Vagina (tissue), 2 donors: ENCODE measurements around the gene ZNF689. TPM values are rescaled to one million over a fixed set of nuclear protein-coding genes. Genes with fewer than 3 reads are reported as not detected.

Experiments
- DNase-seq, 2 donors: peaks; one replicate each; pipeline ENCODE4 v3.0.0-alpha.2; 2017; ENCODE audit errors: extremely low spot score in 2 of 2
- H3K27ac ChIP-seq: fragments of 200-600 bp; sonication (generic); one replicate; pipeline ENCODE4 v1.5.1; 2019
- H3K27me3 ChIP-seq: fragments of 200-600 bp; sonication (generic); one replicate; pipeline ENCODE4 v1.5.1; 2019
- H3K36me3 ChIP-seq, 2 donors: fragments of 200-600 bp; sonication (generic); one replicate each; pipeline ENCODE4 v1.5.1; 2017 to 2019
- H3K4me1 ChIP-seq: fragments of 200-600 bp; sonication (generic); one replicate; pipeline ENCODE4 v1.5.1; 2019
- H3K4me3 ChIP-seq, 2 donors: fragments of 200-600 bp; sonication (generic); 1 replicate in 1 of 2; 2 replicates in 1 of 2; pipeline ENCODE4 v1.5.1; 2016 to 2019
- H3K9me3 ChIP-seq: fragments of 200-600 bp; sonication (generic); one replicate; pipeline ENCODE4 v1.5.1; 2019
- POLR2A ChIP-seq, 2 donors: fragments of 450-650 bp; IDR thresholded peaks; one replicate each; pipeline ENCODE4 v1.6.1; 2017; ENCODE audit warnings: antibody characterized with exemption in 2 of 2, mild to moderate bottlenecking in 2 of 2, moderate library complexity in 2 of 2
- POLR2AphosphoS5 ChIP-seq, 2 donors: sonication (generic); formaldehyde crosslinking; IDR thresholded peaks; one replicate each; pipeline ENCODE4 v1.9.0; 2017; ENCODE audit warnings: antibody characterized with exemption in 2 of 2, mild to moderate bottlenecking in 2 of 2, low read depth in 1 of 2; ENCODE audit not compliant: insufficient read depth in 1 of 2
- intact Hi-C: fragments of 100-400 bp; cut with DNase I; formaldehyde crosslinking; loops from one replicate; pipeline ENCODE4 v1.15.1; 2023
- total RNA-seq: library from RNA; depleted of rRNA; stranded (reverse); fragments of >200 nt; gene quantifications from one replicate; pipeline ENCODE4 v1.2.3, GENCODE V29; 2016
- TF ChIP-seq, protein P1 (sequence below), 3 experiments: fragments of 450-650 bp in 2 of 3; fragments of 200-600 bp in 1 of 3; sonication (generic) in 1 of 3; IDR thresholded peaks; one replicate each; pipeline ENCODE4 v1.5.1; 2017 to 2019; ENCODE audit warnings: antibody characterized with exemption in 3 of 3, mild to moderate bottlenecking in 2 of 3, moderate library complexity in 2 of 3

ZNF689 gene
- total RNA-seq, 1 donor from 2014 or later = 7.6 TPM

DNA sequence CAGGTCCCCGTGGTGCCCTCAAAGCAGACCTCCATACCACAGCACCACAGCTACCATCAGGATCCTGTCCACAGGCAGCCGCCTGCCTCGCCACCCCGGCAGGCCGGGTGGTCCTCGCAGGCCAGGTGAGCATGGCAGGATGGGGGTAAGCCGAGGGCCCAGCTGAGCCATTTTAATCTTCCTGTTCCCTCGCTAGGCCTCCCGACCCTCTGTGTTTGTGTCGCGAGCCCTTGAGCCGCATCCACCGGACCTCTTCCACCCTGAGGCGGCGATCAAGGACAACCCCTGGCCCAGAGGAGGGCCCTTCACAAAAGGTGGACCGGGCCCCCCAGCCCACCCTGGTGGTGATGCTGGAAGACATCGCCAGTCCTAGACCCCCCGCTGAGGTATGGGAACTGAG is 42.5 kb upstream of the ZNF689 start:
- Histone ChIP-seq H3K4me3 (no peak overlapping the region), H3K4me1 (peaks cover 35% of the 10 kb centered on the region), H3K27ac (no peak overlapping the region), H3K9me3 (no peaks in the 10 kb centered on the region), H3K36me3 (peaks cover 0 to 38% of the 10 kb centered on the region in 2 donors), H3K27me3 (no peaks in the 10 kb centered on the region)
- intact Hi-C loops = no loop called here
- no peak for DNase-seq
- TF ChIP-seq, protein P1, sequence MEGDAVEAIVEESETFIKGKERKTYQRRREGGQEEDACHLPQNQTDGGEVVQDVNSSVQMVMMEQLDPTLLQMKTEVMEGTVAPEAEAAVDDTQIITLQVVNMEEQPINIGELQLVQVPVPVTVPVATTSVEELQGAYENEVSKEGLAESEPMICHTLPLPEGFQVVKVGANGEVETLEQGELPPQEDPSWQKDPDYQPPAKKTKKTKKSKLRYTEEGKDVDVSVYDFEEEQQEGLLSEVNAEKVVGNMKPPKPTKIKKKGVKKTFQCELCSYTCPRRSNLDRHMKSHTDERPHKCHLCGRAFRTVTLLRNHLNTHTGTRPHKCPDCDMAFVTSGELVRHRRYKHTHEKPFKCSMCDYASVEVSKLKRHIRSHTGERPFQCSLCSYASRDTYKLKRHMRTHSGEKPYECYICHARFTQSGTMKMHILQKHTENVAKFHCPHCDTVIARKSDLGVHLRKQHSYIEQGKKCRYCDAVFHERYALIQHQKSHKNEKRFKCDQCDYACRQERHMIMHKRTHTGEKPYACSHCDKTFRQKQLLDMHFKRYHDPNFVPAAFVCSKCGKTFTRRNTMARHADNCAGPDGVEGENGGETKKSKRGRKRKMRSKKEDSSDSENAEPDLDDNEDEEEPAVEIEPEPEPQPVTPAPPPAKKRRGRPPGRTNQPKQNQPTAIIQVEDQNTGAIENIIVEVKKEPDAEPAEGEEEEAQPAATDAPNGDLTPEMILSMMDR (IDR thresholded peaks at IDR 0.05) = no peak
- no peak for TF ChIP-seq POLR2A (IDR thresholded peaks at IDR 0.05)
- TF ChIP-seq POLR2AphosphoS5 (IDR thresholded peaks at IDR 0.05; ENCODE audit: insufficient read depth in 1 of 2, low read depth in 1 of 2) = no peak

DNA sequence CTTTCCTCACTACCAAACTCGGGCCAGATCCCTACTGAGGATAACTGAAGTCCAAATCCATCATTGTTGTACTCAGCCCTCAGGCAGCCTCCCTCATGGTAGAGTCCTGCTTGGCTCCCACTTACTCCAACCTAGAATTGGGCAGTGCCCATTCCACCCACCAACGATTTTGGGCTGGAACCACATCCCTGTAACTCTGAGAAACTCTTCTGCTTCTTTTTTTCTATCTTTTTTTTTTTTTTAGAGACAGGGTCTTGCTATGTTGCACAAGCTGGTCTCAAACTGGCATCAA is 41.8 kb upstream of the ZNF689 start:
- DNase-seq = no peak
- TF ChIP-seq POLR2AphosphoS5 (IDR thresholded peaks at IDR 0.05; ENCODE audit: insufficient read depth in 1 of 2, low read depth in 1 of 2) = no peak
- TF ChIP-seq, protein P1 (IDR thresholded peaks at IDR 0.05) = no peak
- no peak for TF ChIP-seq POLR2A (IDR thresholded peaks at IDR 0.05)
- intact Hi-C loops = no loop called here
- Histone ChIP-seq H3K36me3 (peaks cover 0 to 38% of the 10 kb centered on the region in 2 donors), H3K4me1 (peaks cover 28% of the 10 kb centered on the region), H3K4me3 (peak overlapping the region; percentile 87 to 97), H3K27me3 (no peaks in the 10 kb centered on the region), H3K9me3 (no peaks in the 10 kb centered on the region), H3K27ac (peak overlapping the region; percentile 96)

DNA sequence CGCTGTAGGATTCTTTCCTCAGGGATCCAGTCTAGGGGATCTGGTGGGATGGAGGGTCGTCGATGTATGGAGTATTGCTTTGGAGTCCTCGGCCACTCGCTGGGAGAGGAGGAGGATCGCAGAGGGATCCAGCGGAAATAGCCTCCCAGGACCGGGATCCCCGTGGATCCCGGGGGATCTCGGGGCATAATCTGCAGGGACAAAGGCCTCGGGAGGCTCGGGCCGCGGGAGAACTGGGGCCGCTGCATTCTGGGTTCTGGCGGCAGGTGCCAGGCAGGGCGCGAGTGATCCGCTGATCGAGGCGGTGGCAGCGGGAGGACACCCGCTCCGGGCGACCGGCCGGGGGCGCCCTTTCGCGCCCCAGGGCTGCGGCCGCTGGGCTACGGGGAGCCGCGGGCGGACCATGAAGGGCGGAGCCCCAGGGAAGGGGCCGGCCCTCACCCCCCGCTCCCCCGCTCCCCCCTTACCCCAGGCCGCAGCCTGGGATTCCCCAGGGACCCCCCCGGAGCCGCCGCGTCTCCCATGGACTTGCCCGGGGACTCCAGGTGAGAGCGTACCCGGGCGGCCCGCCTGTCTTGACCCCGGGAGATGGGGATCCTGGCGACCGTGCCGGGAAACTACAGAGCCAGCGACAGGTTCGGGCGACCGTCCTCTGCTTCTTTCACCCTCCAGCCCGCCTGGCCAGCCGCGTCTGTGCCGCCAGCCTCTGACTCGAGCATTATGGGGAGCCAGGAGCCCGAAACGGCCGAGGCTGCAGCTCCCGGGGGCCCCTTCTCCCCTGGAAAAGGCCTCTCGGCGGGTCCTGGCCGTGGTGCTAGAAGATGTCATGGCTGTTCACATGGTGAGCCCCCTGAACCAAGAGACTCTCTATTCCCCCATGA is 41.2 kb upstream of the ZNF689 start:
- H3K4me1 ChIP-seq = peaks cover 25% of the 10 kb centered on the region
- H3K4me3 ChIP-seq = peak overlapping the region; percentile 87 to 97
- H3K36me3 ChIP-seq = peaks cover 0 to 38% of the 10 kb centered on the region in 2 donors
- no peak for DNase-seq
- no peaks in the 10 kb centered on the region for H3K27me3 ChIP-seq
- TF ChIP-seq POLR2AphosphoS5 (IDR thresholded peaks at IDR 0.05; ENCODE audit: insufficient read depth in 1 of 2, low read depth in 1 of 2) = peak in 1 of 2 donors; percentile 11
- TF ChIP-seq, protein P1 (IDR thresholded peaks at IDR 0.05) = peak in 2 of 3 experiments; percentile 16 to 42
- no peak for TF ChIP-seq POLR2A (IDR thresholded peaks at IDR 0.05)
- no peaks in the 10 kb centered on the region for H3K9me3 ChIP-seq
- H3K27ac ChIP-seq = peak overlapping the region; percentile 96
- intact Hi-C loops = no loop called here

DNA sequence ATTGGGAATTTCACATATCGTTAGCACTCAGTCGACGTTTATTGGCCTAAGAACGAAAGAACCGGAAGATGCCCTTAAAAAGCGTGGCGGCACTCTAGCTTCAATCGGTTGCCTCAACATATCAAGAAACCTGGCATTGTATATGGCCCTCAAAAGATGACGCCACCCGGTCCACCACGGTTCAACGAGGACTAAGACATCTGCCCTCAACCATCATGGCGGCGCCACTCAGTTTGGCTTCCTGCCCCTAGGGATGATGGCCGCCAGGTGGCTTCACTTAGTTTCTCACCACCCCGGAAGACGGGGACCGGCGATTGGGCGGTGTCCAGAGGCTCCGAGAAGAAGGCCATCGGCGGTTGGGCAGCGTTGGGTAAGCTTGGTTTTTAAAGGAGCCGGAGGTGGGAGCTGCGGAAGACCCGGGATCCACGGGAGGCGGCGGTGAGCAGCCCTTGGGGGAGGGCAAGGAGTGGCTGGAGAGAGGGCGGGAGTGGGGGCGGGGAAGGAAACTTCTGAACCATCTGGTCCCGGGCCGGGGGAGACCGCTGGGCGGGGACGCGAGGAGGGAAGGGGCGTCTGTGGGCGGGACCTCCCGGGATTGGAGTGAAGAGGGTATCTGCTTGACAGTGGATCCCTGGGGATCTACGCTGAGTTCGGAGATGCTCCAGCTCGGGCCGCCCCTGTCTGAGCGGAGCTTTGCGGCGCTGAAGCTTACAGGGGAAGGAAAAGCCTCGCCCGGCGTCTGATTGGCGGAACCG is 40.4 kb upstream of the ZNF689 start, which contains the start of gene PRR14:
TSS of gene PRR14 (plus strand) at position 592 of the 755 bp plus-strand sequence. CDS start 686 bp downstream, outside the sequence.
- H3K4me1 ChIP-seq = peaks cover 25% of the 10 kb centered on the region
- no peaks in the 10 kb centered on the region for H3K27me3 ChIP-seq
- peak within 1 kb of the TSS; percentile 87 to 97 for H3K4me3 ChIP-seq
- peaks cover 0 to 31% of the 10 kb centered on the region in 2 donors for H3K36me3 ChIP-seq
- peak in 1 of 2 donors; percentile 19 for TF ChIP-seq POLR2A (IDR thresholded peaks at IDR 0.05)
- peak; percentile 91 to 97 for TF ChIP-seq POLR2AphosphoS5 (IDR thresholded peaks at IDR 0.05; ENCODE audit: insufficient read depth in 1 of 2, low read depth in 1 of 2)
- TF ChIP-seq, protein P1 (IDR thresholded peaks at IDR 0.05) = peak in 2 of 3 experiments; percentile 13 to 59
- DNase-seq = peak; percentile 99 to 100
- intact Hi-C loops = no loop called here
- no peaks in the 10 kb centered on the region for H3K9me3 ChIP-seq
- H3K27ac ChIP-seq = peak within 1 kb of the TSS; percentile 96
